Hepatocyte (in vitro differentiated cells): ENCODE measurements around the gene TBC1D2. TPM values are rescaled to one million over a fixed set of nuclear protein-coding genes. Genes with fewer than 3 reads are reported as not detected.

Experiments used
- DNase-seq: peaks from one replicate; pipeline ENCODE4 v3.0.0-alpha.2; 2016; ENCODE audit warnings: low spot score
- H2AFZ ChIP-seq: fragments of 200-600 bp; sonication (generic); 2 replicates; pipeline ENCODE4 v1.6.0; 2016; ENCODE audit warnings: antibody characterized with exemption, mild to moderate bottlenecking
- H3K27ac ChIP-seq: fragments of 200-600 bp; sonication (generic); 2 replicates; pipeline ENCODE4 v1.5.1; 2016; ENCODE audit warnings: mild to moderate bottlenecking
- H3K27me3 ChIP-seq: fragments of 200-600 bp; sonication (generic); 2 replicates; pipeline ENCODE4 v1.6.1; 2016
- H3K36me3 ChIP-seq: fragments of 200-600 bp; sonication (generic); replicated peaks from 2 replicates; pipeline ENCODE4 v1.5.1; 2016; ENCODE audit warnings: low read depth; ENCODE audit not compliant: insufficient read depth
- H3K4me1 ChIP-seq: fragments of 200-600 bp; sonication (generic); 2 replicates; pipeline ENCODE4 v1.5.1; 2016; ENCODE audit warnings: mild to moderate bottlenecking, moderate library complexity; ENCODE audit not compliant: insufficient read depth
- H3K4me2 ChIP-seq: fragments of 200-600 bp; sonication (generic); 2 replicates; pipeline ENCODE4 v1.6.0; 2016
- H3K4me3 ChIP-seq: fragments of 200-600 bp; sonication (generic); 2 replicates; pipeline ENCODE4 v1.5.1; 2016; ENCODE audit warnings: mild to moderate bottlenecking
- H3K79me2 ChIP-seq: fragments of 200-600 bp; sonication (generic); 2 replicates; pipeline ENCODE4 v1.6.0; 2017; ENCODE audit warnings: mild to moderate bottlenecking
- H3K9me2 ChIP-seq: fragments of 200-600 bp; sonication (generic); replicated peaks from 2 replicates; pipeline ENCODE4 v1.6.0; 2017; ENCODE audit warnings: mild to moderate bottlenecking; ENCODE audit not compliant: insufficient read depth
- H3K9me3 ChIP-seq: fragments of 200-600 bp; sonication (generic); 2 replicates; pipeline ENCODE4 v1.5.1; 2016; ENCODE audit warnings: low read depth, mild to moderate bottlenecking
- H4K20me1 ChIP-seq: fragments of 200-600 bp; sonication (generic); 2 replicates; pipeline ENCODE4 v1.6.0; 2016; ENCODE audit warnings: mild to moderate bottlenecking; ENCODE audit not compliant: insufficient read depth, poor library complexity, severe bottlenecking
- CTCF ChIP-seq: fragments of 200-600 bp; sonication (generic); IDR thresholded peaks from 2 replicates; pipeline ENCODE4 v1.5.1; 2016; ENCODE audit warnings: antibody characterized with exemption, mild to moderate bottlenecking; ENCODE audit not compliant: poor library complexity
- EZH2 ChIP-seq: fragments of 200-600 bp; sonication (generic); IDR thresholded peaks from 2 replicates; pipeline ENCODE4 v1.6.1; 2016; ENCODE audit warnings: antibody characterized with exemption, mild to moderate bottlenecking, borderline replicate concordance
- EZH2phosphoT487 ChIP-seq: fragments of 200-600 bp; sonication (generic); IDR thresholded peaks from one replicate; pipeline ENCODE4 v1.6.1; 2018; ENCODE audit warnings: antibody characterized with exemption, mild to moderate bottlenecking, low read depth, moderate library complexity; ENCODE audit not compliant: unreplicated experiment, severe bottlenecking
- WGBS: methylation state at CpG from one replicate; pipeline ENCODE4 v1.1.6; 2016; ENCODE audit warnings: low lambda C conversion rate; ENCODE audit errors: missing lambda C conversion rate; 5-methylcytosine and 5-hydroxymethylcytosine counted together
- polyA plus RNA-seq: library from polyadenylated mRNA; unstranded; fragments of >200 nt; fragmentation: Nextera tagmentation; extraction: Ambion mirVana; gene quantifications from 2 replicates; pipeline ENCODE4 v1.2.1, GENCODE V29; 2016
- total RNA-seq: library from RNA; depleted of rRNA; stranded (reverse); fragments of >200 nt; gene quantifications from 2 replicates; pipeline ENCODE4 v1.2.3, GENCODE V29; 2014

The TBC1D2 gene
- total and polyA plus RNA-seq, 2 experiments from 2014 or later = 20.0 to 31.6 TPM

- H2AFZ ChIP-seq = no peak overlapping the region
- no peaks in the 10 kb centered on the region for H3K4me1 ChIP-seq
- WGBS = 66% methylated on average over 4 of the region's 4 CpGs
- no peaks in the 10 kb centered on the region for H3K27me3 ChIP-seq
- H3K79me2 ChIP-seq = no peaks in the 10 kb centered on the region
- no peaks in the 10 kb centered on the region for H4K20me1 ChIP-seq
- H3K36me3 ChIP-seq = no peaks in the 10 kb centered on the region
- no peaks in the 10 kb centered on the region for H3K9me2 ChIP-seq
- no peak for DNase-seq
- H3K4me2 ChIP-seq = no peak overlapping the region
- no peaks in the 10 kb centered on the region for H3K9me3 ChIP-seq
- H3K27ac ChIP-seq = no peak overlapping the region
- no peak for TF ChIP-seq CTCF
- no peak for TF ChIP-seq EZH2
- no peak for TF ChIP-seq EZH2phosphoT487
- no peak overlapping the region for H3K4me3 ChIP-seq
These were observed 50.8 kb downstream of the TBC1D2 start for GRCh38 chr9:98204692-98205091.

GRCh38 chr9:98203153-98203552, 52.3 kb downstream of the TBC1D2 start:
- H4K20me1 ChIP-seq = no peaks in the 10 kb centered on the region
- H3K4me3 ChIP-seq = no peak overlapping the region
- no peak overlapping the region for H2AFZ ChIP-seq
- no peak overlapping the region for H3K4me2 ChIP-seq
- H3K27ac ChIP-seq = no peak overlapping the region
- DNase-seq = no peak
- no peaks in the 10 kb centered on the region for H3K79me2 ChIP-seq
- no peaks in the 10 kb centered on the region for H3K9me2 ChIP-seq
- WGBS = 85% methylated on average over 7 of the region's 7 CpGs
- no peak for TF ChIP-seq EZH2
- no peak for TF ChIP-seq CTCF
- no peak for TF ChIP-seq EZH2phosphoT487
- H3K4me1 ChIP-seq = no peaks in the 10 kb centered on the region
- no peaks in the 10 kb centered on the region for H3K36me3 ChIP-seq
- no peaks in the 10 kb centered on the region for H3K9me3 ChIP-seq
- no peaks in the 10 kb centered on the region for H3K27me3 ChIP-seq

GRCh38 chr9:98202252-98202651, 53.2 kb downstream of the TBC1D2 start:
- no peaks in the 10 kb centered on the region for H3K9me3 ChIP-seq
- H3K36me3 ChIP-seq = no peaks in the 10 kb centered on the region
- no peaks in the 10 kb centered on the region for H3K27me3 ChIP-seq
- no peaks in the 10 kb centered on the region for H3K9me2 ChIP-seq
- no peak overlapping the region for H3K4me2 ChIP-seq
- H3K4me1 ChIP-seq = no peaks in the 10 kb centered on the region
- WGBS = 92% methylated on average over 5 of the region's 5 CpGs
- H3K79me2 ChIP-seq = no peaks in the 10 kb centered on the region
- DNase-seq = no peak
- H3K4me3 ChIP-seq = no peak overlapping the region
- no peak overlapping the region for H3K27ac ChIP-seq
- no peak overlapping the region for H2AFZ ChIP-seq
- no peak for TF ChIP-seq CTCF
- TF ChIP-seq EZH2 = no peak
- no peak for TF ChIP-seq EZH2phosphoT487
- no peaks in the 10 kb centered on the region for H4K20me1 ChIP-seq

- Histone ChIP-seq H3K9me3 (no peaks in the 10 kb centered on the region), H3K27me3 (no peaks in the 10 kb centered on the region), H3K9me2 (no peaks in the 10 kb centered on the region), H3K4me1 (no peaks in the 10 kb centered on the region), H3K79me2 (no peaks in the 10 kb centered on the region), H3K36me3 (no peaks in the 10 kb centered on the region), H2AFZ (no peak overlapping the region), H4K20me1 (no peaks in the 10 kb centered on the region), H3K27ac (no peak overlapping the region), H3K4me3 (no peak overlapping the region), H3K4me2 (no peak overlapping the region)
- 92% methylated on average over 7 of the region's 7 CpGs for WGBS
- DNase-seq = no peak
- TF ChIP-seq CTCF (no peak), EZH2phosphoT487 (no peak), EZH2 (no peak)
These were observed 53.7 kb downstream of the TBC1D2 start for GRCh38 chr9:98201749-98202148.
